ENCODE results near the gene PTTG1IP2.
A peak's percentile ranks its signal among the peaks of the same experiment; 100 is the strongest.

Gene PTTG1IP2

DNA sequence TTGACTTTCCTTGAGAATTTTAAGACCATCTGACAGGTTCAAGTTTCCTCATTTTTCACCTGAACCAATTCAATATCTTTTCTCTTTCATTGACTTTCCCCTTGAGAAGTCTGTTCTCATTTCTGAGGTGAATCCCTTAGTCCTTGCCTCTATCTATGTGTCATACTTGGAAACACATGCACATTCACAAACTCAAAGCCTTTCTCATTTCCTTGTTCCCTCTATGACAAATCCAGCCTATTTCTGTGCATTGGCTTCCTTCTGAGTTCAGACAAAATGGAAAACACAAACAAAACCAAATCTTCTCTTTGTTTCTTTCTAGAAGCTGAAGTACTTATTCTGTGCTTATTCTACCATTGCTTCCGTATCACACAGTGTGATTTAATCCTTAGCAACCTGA is 13.8 kb downstream of the PTTG1IP2 start:
- DNase-seq (ENCODE audit: low read depth) = no peak

DNA sequence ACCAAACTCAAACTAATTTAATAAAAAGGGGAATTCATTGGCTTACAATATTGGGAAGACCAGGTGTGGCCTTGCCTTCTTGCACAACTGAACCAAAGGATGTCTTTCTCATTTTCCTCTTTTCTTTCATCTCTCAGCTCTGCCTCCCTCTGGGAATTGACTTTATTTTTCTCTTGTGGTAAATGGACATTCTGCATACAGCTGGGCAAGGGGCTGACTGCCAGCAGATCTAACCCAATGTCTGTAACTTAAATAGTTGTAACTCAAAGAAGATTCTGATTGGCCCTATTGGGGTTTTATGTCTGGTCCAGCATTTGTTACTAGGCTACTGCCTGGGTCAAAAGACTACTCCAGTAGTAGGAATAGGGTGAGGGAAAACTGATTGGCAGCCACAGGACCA is 15.3 kb downstream of the PTTG1IP2 start:
- DNase-seq (ENCODE audit: low read depth) = no peak

- DNase-seq (ENCODE audit: low read depth) = no peak
Observed at GRCh38 chr7:90485734-90486316, 16.4 kb downstream of the PTTG1IP2 start.

DNA sequence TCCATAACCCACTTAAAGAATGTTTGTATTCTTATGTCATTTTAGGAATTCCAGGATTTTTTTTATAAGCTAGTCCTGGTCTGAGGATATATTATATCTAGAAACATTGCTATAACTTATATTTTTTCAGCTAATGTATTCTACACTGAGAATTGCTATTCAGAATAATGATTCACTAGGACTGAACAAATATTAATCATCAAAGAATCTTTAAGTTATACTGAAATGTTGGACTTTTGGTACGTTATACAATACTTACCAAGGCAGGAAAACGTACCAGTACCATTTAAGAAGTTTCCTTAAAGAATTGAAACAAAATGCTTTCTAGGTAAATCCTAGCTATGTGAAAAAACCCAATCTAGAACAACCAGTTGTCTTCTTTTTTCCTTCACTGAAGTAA is 18.4 kb downstream of the PTTG1IP2 start:
- DNase-seq (ENCODE audit: low read depth) = no peak

DNA sequence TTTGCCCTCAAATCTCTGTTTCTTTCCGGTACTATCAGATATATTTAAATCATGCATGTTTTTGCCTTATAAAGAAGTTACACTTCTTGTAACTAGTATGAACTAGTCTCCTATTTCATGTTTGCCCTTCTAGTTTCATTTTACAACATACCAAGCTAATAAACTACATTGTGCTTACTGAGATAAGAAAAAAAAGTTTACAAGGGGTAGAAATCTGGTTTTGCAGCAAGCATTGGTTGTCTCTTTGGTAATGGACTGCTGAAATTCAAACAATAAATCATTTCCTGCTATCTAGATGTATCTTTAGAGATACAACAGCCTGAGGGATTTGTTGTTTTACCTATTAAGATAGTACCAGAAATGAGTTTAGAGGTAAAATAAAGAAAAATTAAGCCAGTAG is 18.8 kb downstream of the PTTG1IP2 start:
- DNase-seq (ENCODE audit: low read depth) = no peak

GRCh38 chr7:90492250-90492649 is 22.8 kb downstream of the PTTG1IP2 start:
- no peak for DNase-seq (ENCODE audit: low read depth)

DNA sequence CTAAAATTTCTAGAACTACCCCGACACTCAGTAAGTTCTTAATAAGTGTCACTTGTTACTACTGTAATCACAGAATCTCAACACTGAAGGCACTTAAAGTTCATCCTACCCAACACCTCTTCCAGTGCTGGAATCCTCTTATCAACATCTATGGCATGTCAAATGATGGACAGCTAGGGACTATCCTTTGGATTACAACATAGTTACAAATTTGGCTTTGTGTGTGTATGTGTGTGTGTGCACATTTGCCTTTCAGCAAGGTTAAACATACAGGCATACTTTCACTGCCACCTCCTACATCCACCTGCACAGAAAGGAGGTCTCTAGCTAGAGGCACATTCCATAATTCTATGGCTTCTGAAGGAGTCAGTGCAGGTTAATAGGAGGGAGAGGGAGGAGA is 25.8 kb downstream of the PTTG1IP2 start:
- no peak for DNase-seq (ENCODE audit: low read depth)

DNA sequence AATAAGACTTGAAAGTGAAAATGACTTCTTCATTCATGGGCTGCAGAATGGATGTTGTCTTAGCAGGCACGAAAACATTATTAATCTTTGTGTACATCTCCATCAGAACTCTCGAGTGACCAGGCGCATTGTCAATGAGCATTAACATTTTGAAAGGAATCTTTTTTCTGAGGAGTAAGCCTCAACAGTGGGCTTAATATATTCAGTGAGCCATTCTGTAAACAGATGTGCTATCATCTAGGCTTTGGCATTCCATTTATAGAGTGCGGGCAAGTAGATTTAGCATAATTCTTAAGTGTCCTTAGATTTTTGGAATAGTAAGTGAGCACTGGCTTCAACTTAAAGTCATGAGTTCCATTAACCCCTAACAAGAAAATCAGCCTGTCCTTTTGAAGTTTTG is 33.1 kb downstream of the PTTG1IP2 start:
- no peak for DNase-seq (ENCODE audit: low read depth)

DNA sequence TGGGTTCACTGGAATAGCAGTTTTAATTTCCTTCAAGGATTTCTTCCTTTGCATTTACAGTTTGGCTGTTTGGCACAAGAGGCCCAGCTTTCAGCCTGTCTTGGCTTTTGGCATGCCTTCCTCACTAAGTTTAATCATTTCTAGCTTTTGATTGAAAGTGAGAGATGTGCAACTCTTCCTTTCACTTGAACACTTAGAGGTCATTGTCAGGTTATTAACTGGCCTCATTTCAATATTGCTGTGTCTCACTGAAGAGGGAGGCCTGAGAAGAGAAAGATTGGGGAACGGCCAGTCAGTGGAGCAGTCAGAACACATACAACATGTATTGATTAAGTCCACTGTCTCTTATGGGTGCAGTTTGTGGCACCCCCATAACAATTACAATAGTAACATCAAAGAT is 33.9 kb downstream of the PTTG1IP2 start:
- DNase-seq (ENCODE audit: low read depth) = no peak

- DNase-seq (ENCODE audit: low read depth) = no peak
Observed at GRCh38 chr7:90507692-90508091, 38.3 kb downstream of the PTTG1IP2 start.

DNA sequence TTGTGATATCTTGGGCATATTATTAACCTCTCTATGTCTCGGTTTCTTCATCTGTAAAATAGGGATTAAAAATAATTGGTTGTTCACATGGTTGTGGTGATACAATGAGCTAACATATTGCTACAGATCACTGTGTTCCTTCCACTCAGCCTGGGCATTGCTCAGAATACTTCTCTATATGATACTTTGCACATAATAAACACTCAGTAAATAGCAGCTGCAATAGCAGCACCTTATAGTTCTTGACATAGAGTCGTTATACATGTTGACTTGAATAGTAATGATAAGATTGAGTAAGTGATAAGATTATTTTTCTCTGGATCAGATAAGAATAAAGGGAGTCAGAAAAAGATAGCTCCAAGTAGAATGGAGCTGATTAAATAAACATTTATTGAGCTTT is 42.3 kb downstream of the PTTG1IP2 start:
- DNase-seq (ENCODE audit: low read depth) = no peak

DNA sequence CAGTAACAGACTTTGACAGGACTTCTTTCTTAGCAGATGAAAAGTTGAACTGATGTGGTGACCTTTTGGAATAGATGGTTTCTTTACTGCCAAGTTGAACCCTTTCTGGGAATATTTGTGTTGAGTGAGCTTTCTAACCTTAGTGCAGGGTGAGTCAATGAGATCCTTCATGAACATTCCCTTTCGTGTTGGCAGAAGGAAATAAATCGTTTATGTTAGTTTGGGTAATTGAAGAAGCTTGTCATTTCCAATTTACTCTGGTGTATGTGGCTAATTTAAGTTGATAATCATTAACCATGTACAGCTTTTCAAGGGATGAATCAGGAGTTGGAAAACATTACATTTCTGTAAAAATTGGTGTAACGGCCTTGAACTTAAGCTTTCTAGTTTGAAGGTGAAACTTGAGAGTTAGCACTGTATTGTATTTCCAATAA is 43.4 kb downstream of the PTTG1IP2 start:
- DNase-seq (ENCODE audit: low read depth) = no peak

DNA sequence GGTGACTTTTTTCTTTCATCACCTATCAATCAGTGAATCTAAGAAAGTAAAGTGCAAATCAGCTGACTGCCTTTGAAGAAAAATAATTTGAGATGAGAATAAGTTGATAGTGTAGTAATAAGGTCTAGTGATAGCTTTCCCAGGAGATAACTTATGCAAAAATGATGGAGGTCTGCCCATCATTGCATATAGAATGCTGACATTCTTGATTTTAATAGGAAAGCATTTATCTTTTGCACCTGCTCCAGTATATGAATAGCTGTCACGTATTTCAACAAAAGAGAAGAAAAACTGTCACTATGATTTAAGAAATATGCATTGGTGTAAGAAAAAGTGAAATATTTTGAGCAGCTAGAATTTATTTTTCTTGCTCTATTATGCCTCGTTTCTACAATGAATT is 46.8 kb downstream of the PTTG1IP2 start:
- DNase-seq (ENCODE audit: low read depth) = no peak

- DNase-seq (ENCODE audit: low read depth) = no peak
Observed at GRCh38 chr7:90518630-90519029, 49.2 kb downstream of the PTTG1IP2 start.

GRCh38 chr7:90520484-90520883 is 51.0 kb downstream of the PTTG1IP2 start:
- DNase-seq (ENCODE audit: low read depth) = no peak

DNA sequence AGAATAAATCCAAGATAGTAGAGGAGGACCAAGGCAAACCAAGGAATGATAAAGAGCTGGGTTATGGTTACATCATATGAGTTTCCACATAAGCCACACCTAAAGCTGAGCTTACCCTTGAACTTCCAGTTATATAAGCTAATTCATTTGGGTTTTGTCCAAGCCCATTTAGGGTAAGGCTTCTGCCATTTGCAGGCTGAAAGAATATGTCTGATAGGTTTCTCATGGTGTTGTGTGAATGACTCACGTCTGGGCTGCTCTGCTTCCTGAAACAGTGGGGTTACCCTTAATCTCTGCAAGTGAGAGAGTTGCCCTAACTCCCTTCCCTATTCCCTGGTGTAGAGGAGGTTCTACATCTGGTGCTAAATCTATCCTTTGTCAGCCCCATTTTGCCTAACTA is 60.8 kb downstream of the PTTG1IP2 start:
- DNase-seq (ENCODE audit: low read depth) = peak; percentile 35

- DNase-seq (ENCODE audit: low read depth) = no peak
Observed at GRCh38 chr7:90532231-90532929, 62.9 kb downstream of the PTTG1IP2 start.

GRCh38 chr7:90536449-90536848 is 67.0 kb downstream of the PTTG1IP2 start:
- DNase-seq (ENCODE audit: low read depth) = no peak

DNA sequence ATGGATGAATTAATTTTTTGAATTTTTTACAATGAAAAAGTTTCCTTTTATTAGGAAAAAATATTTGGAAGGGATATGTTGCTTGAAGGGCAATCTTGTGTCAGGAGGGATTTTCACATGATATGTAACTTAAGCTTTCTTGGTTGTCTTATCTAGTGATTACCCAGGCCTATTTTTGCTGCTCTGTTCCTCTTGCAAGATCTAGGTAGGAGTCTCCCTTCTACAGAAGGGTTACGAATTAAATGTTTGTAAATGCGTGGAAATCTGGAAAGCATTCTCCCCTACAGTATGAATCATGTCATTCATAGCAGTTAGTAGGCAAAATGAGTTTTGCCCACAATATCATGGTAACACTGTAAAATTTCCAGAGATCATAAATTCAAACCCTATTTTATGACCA is 69.0 kb downstream of the PTTG1IP2 start:
- DNase-seq (ENCODE audit: low read depth) = no peak

GRCh38 chr7:90540406-90540805 is 71.0 kb downstream of the PTTG1IP2 start:
- DNase-seq (ENCODE audit: low read depth) = no peak

- no peak for DNase-seq (ENCODE audit: low read depth)
Observed at GRCh38 chr7:90551036-90551435, 81.6 kb downstream of the PTTG1IP2 start.

DNA sequence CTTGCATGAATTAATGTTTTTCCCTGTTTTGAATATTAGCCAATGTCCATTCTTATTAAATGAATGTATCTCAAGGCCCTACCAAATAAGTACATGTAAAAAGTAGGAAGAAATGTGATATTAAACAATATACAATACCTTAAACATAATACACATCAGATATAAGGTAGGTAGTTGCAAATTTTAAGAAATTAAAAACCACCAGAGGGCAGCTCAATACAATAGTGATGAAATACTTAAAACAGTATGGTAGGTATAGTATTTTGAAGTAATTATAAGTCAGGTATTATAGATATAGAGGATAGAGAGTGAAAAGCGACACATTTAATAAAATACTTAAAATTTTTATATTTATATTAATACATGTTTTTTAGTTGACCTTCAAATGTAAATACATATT is 83.1 kb downstream of the PTTG1IP2 start:
- no peak for DNase-seq (ENCODE audit: low read depth)

DNA sequence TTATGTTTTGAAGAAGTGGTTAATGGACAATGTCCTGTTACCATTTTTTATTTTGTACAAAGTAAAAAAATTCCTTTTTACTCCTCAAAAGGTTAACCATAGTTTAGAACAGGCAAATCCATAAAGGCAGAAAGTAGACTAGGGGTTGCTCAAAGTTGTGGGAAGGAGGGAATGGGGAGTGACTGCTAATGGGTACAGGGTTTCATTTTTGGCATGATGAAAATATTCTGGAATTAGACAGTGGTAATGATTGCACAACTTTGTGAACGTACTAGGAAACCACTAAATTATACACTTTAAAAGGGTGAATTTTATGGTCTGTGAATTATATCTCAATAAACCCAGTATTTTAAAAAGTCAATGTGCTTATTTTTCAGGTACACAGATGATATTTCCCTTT is 91.3 kb downstream of the PTTG1IP2 start:
- no peak for DNase-seq (ENCODE audit: low read depth)
